K562 (cell line): ENCODE data around the gene LY6G6F. TPM values are rescaled to one million over a fixed set of nuclear protein-coding genes. Genes with fewer than 3 reads are reported as not detected.

Experiments used
- HDAC2 ChIP-seq: fragments of 450-650 bp; IDR thresholded peaks from 2 replicates; pipeline ENCODE4 v1.6.1; 2016; ENCODE audit warnings: mild to moderate bottlenecking
- JUN ChIP-seq, 2 experiments: sonication (generic) in 1 of 2; formaldehyde crosslinking in 1 of 2; IDR thresholded peaks; 2 replicates each; pipeline versions ENCODE4 v1.6.1 to v1.8.0; 2012 to 2022; ENCODE audit warnings: borderline replicate concordance in 2 of 2, mild to moderate bottlenecking in 2 of 2, improper control_type of control experiment in 1 of 2, low read depth in 1 of 2, low read length in 1 of 2, missing genetic modification reagents in 1 of 2
- NR2C1 ChIP-seq, 2 experiments: fragments of 450-650 bp; IDR thresholded peaks; 2 replicates each; pipeline ENCODE4 v1.6.1; 2017; ENCODE audit warnings: mild to moderate bottlenecking in 2 of 2, antibody characterized with exemption in 1 of 2, inconsistent platforms in 1 of 2, missing compliant biosample characterization in 1 of 2, missing genetic modification characterization in 1 of 2
- NR2F6 ChIP-seq: fragments of 450-650 bp; formaldehyde crosslinking; IDR thresholded peaks from 2 replicates; pipeline ENCODE4 v1.4.0; 2020; ENCODE audit warnings: mild to moderate bottlenecking
- PRDM10 ChIP-seq: fragments of 450-650 bp; IDR thresholded peaks from 2 replicates; pipeline ENCODE4 v1.6.1; 2018; ENCODE audit not compliant: partially characterized antibody
- RNF219 ChIP-seq: fragments of 250-450 bp; sonication (Bioruptor Pico); IDR thresholded peaks from 2 replicates; pipeline ENCODE4 v1.5.0; 2022; ENCODE audit warnings: mild to moderate bottlenecking
- SMC3 ChIP-seq: conservative IDR thresholded peaks from 2 replicates; pipeline ENCODE4 v1.6.1; 2011; ENCODE audit warnings: low read depth, low read length, improper control_type of control experiment; ENCODE audit not compliant: insufficient read depth
- SNAPC5 ChIP-seq: fragments of 250-450 bp; sonication (Bioruptor Pico); IDR thresholded peaks from 2 replicates; pipeline ENCODE4 v1.8.0; 2021; ENCODE audit warnings: moderate library complexity, mild to moderate bottlenecking, inconsistent platforms
- ZEB2 ChIP-seq: fragments of 450-650 bp; IDR thresholded peaks from 2 replicates; pipeline ENCODE4 v1.6.1; 2016
- ZMIZ1 ChIP-seq, 2 experiments: fragments of 150-350 bp in 1 of 2; IDR thresholded peaks; 2 replicates each; pipeline ENCODE4 v1.6.1; 2012 to 2016; ENCODE audit warnings: low read depth in 2 of 2, low read length in 2 of 2, mild to moderate bottlenecking in 1 of 2, moderate library complexity in 1 of 2
- ZNF398 ChIP-seq: fragments of 250-450 bp; sonication (Bioruptor Pico); IDR thresholded peaks from 2 replicates; pipeline ENCODE4 v1.8.0; 2021; ENCODE audit warnings: moderate library complexity, mild to moderate bottlenecking, inconsistent platforms
- ZNF778 ChIP-seq: fragments of 450-650 bp; formaldehyde crosslinking; IDR thresholded peaks from 2 replicates; pipeline ENCODE4 v1.4.0; 2020; ENCODE audit warnings: mild to moderate bottlenecking, moderate library complexity
- polyA plus RNA-seq, 8 experiments: library from polyadenylated mRNA; depleted of rRNA in 4 of 8; stranded (reverse) in 5 of 8; unstranded in 3 of 8; fragments of >200 nt; fragmentation: Nextera tagmentation in 2 of 8; fragmentation: Illumina TruSeq in 1 of 8; extraction: Ambion mirVana in 2 of 8; extraction: Trizol in 1 of 8; gene quantifications; 2 replicates each; pipeline versions ENCODE4 v1.2.1 to v1.2.3, GENCODE V29; 2011 to 2014; ENCODE audit warnings: inconsistent platforms in 1 of 8, missing spikeins in 1 of 8
- total RNA-seq, 7 experiments: library from RNA; depleted of rRNA in 6 of 7; stranded (reverse); fragments of >200 nt in 6 of 7; fragmentation: Illumina TruSeq in 2 of 7; extraction: Trizol in 2 of 7; gene quantifications; 2 replicates each; pipeline versions ENCODE4 v1.2.1 to v1.2.3, GENCODE V29; 2011 to 2021; ENCODE audit warnings: low replicate concordance in 1 of 7

Gene LY6G6F
- total and polyA plus RNA-seq, 9 of the 15 experiments (the other 6 are each of a cell fraction or from before 2014, with no cell fraction given), result 0.14 to 0.50 (median 0.28) TPM; not detected in 2

GRCh38 chr6:31725502-31726350 lies 19.1 kb downstream of the LY6G6F start (continued):
- TF ChIP-seq ZNF398 (CRISPR knock-in tag), result no peak
- TF ChIP-seq SNAPC5, result no peak
- TF ChIP-seq ZNF778 (CRISPR knock-in tag), result no peak
- no peak for TF ChIP-seq SMC3
- TF ChIP-seq ZEB2, result peak; percentile 56; the same call in 1 of the 2 replicates
- peak; percentile 78; the same call in 1 of the 2 replicates for TF ChIP-seq NR2F6 (CRISPR knock-in tag)
- TF ChIP-seq RNF219 (CRISPR knock-in tag), result no peak
- TF ChIP-seq NR2C1 (IDR thresholded peaks at IDR 0.05), result no peak
- TF ChIP-seq NR2C1 (tag; IDR thresholded peaks at IDR 0.05), result peak; percentile 34; the same call in 1 of the 2 replicates
- TF ChIP-seq ZMIZ1 (IDR thresholded peaks at IDR 0.05; ENCODE audit: low read depth in 2 of 2, low read length in 2 of 2), result no peak
- peak; percentile 70 for TF ChIP-seq HDAC2
- peak; percentile 22; the same call in 1 of the 2 replicates for TF ChIP-seq JUN (IDR thresholded peaks at IDR 0.05; ENCODE audit: borderline replicate concordance, low read depth, low read length)
- TF ChIP-seq JUN (CRISPR knock-in tag; IDR thresholded peaks at IDR 0.05; ENCODE audit: borderline replicate concordance), result no peak
- TF ChIP-seq PRDM10, result peak; percentile 8
